T-helper 1 cell treated with Interleukin-12 subunit alpha and Interleukin-12 subunit beta and Interleukin-4 antibody, amounts not matched to agents 30 μg/mL and 1 μg/mL, for 36 hours (primary cell): ENCODE data around the gene AMBRA1.
A peak's percentile ranks its signal among the peaks of the same experiment; 100 is the strongest.

Source experiments
- H3K27ac Mint-ChIP-seq: one replicate; pipeline ENCODE4 v1.8.0; 2021; ENCODE audit warnings: mild to moderate bottlenecking, mixed read lengths
- H3K27me3 Mint-ChIP-seq: one replicate; pipeline ENCODE4 v1.8.0; 2021; ENCODE audit warnings: low read depth, mixed read lengths
- H3K36me3 Mint-ChIP-seq: one replicate; pipeline ENCODE4 v1.8.0; 2021; ENCODE audit warnings: low read depth, mixed read lengths
- H3K4me1 Mint-ChIP-seq: one replicate; pipeline ENCODE4 v1.8.0; 2021; ENCODE audit warnings: low read depth, mixed read lengths
- H3K4me3 Mint-ChIP-seq: one replicate; pipeline ENCODE4 v1.8.0; 2021; ENCODE audit warnings: mild to moderate bottlenecking, moderate library complexity, mixed read lengths
- H3K9me3 Mint-ChIP-seq: one replicate; pipeline ENCODE4 v1.8.0; 2021; ENCODE audit warnings: mixed read lengths

The AMBRA1 gene

GRCh38 chr11:46564459-46564858 lies 29.4 kb downstream of the AMBRA1 start:
- Mint-ChIP-seq H3K27ac (no peak overlapping the region), H3K4me1 (peaks cover 24% of the 10 kb centered on the region), H3K9me3 (no peaks in the 10 kb centered on the region), H3K27me3 (no peaks in the 10 kb centered on the region), H3K36me3 (peaks cover 2% of the 10 kb centered on the region), H3K4me3 (no peak overlapping the region)

- H3K9me3 Mint-ChIP-seq = no peaks in the 10 kb centered on the region
- peaks cover 31% of the 10 kb centered on the region for H3K4me1 Mint-ChIP-seq
- H3K27me3 Mint-ChIP-seq = no peaks in the 10 kb centered on the region
- H3K4me3 Mint-ChIP-seq = no peak overlapping the region
- no peak overlapping the region for H3K27ac Mint-ChIP-seq
- peaks cover 2% of the 10 kb centered on the region for H3K36me3 Mint-ChIP-seq
Observed at GRCh38 chr11:46562527-46562926, 31.3 kb downstream of the AMBRA1 start.

- Mint-ChIP-seq H3K9me3 (no peaks in the 10 kb centered on the region), H3K4me1 (peaks cover 38% of the 10 kb centered on the region), H3K27ac (peak overlapping the region; percentile 94), H3K4me3 (peak overlapping the region; percentile 91), H3K27me3 (no peaks in the 10 kb centered on the region), H3K36me3 (peaks cover 2% of the 10 kb centered on the region)
Observed at GRCh38 chr11:46560300-46560991, 33.4 kb downstream of the AMBRA1 start.

GRCh38 chr11:46559815-46560214 lies 34.0 kb downstream of the AMBRA1 start:
- Mint-ChIP-seq H3K36me3 (peaks cover 2% of the 10 kb centered on the region), H3K27ac (peak overlapping the region; percentile 94), H3K4me1 (peaks cover 43% of the 10 kb centered on the region), H3K4me3 (peak overlapping the region; percentile 91), H3K27me3 (no peaks in the 10 kb centered on the region), H3K9me3 (no peaks in the 10 kb centered on the region)

- Mint-ChIP-seq H3K4me3 (no peak overlapping the region), H3K4me1 (peaks cover 51% of the 10 kb centered on the region), H3K9me3 (no peaks in the 10 kb centered on the region), H3K27ac (no peak overlapping the region), H3K27me3 (no peaks in the 10 kb centered on the region), H3K36me3 (peaks cover 7% of the 10 kb centered on the region)
Observed at GRCh38 chr11:46557684-46558151, 36.1 kb downstream of the AMBRA1 start.

GRCh38 chr11:46555267-46556054 lies 38.4 kb downstream of the AMBRA1 start:
- H3K4me3 Mint-ChIP-seq = peak overlapping the region; percentile 48
- no peaks in the 10 kb centered on the region for H3K9me3 Mint-ChIP-seq
- no peaks in the 10 kb centered on the region for H3K27me3 Mint-ChIP-seq
- peak overlapping the region; percentile 68 for H3K27ac Mint-ChIP-seq
- peaks cover 5% of the 10 kb centered on the region for H3K36me3 Mint-ChIP-seq
- peaks cover 40% of the 10 kb centered on the region for H3K4me1 Mint-ChIP-seq

- H3K4me1 Mint-ChIP-seq = peaks cover 34% of the 10 kb centered on the region
- H3K36me3 Mint-ChIP-seq = peaks cover 5% of the 10 kb centered on the region
- peak overlapping the region; percentile 35 for H3K4me3 Mint-ChIP-seq
- H3K27ac Mint-ChIP-seq = peak overlapping the region; percentile 68
- no peaks in the 10 kb centered on the region for H3K27me3 Mint-ChIP-seq
- H3K9me3 Mint-ChIP-seq = no peaks in the 10 kb centered on the region
Observed at GRCh38 chr11:46554213-46555147, 39.3 kb downstream of the AMBRA1 start.

GRCh38 chr11:46553814-46554212 lies 40.0 kb downstream of the AMBRA1 start:
- H3K9me3 Mint-ChIP-seq = no peaks in the 10 kb centered on the region
- H3K36me3 Mint-ChIP-seq = peaks cover 5% of the 10 kb centered on the region
- no peaks in the 10 kb centered on the region for H3K27me3 Mint-ChIP-seq
- peaks cover 32% of the 10 kb centered on the region for H3K4me1 Mint-ChIP-seq
- no peak overlapping the region for H3K27ac Mint-ChIP-seq
- H3K4me3 Mint-ChIP-seq = no peak overlapping the region

- no peaks in the 10 kb centered on the region for H3K9me3 Mint-ChIP-seq
- no peak overlapping the region for H3K4me3 Mint-ChIP-seq
- H3K27me3 Mint-ChIP-seq = no peaks in the 10 kb centered on the region
- H3K27ac Mint-ChIP-seq = no peak overlapping the region
- peaks cover 27% of the 10 kb centered on the region for H3K4me1 Mint-ChIP-seq
- H3K36me3 Mint-ChIP-seq = peaks cover 11% of the 10 kb centered on the region
Observed at GRCh38 chr11:46551261-46551660, 42.6 kb downstream of the AMBRA1 start.

GRCh38 chr11:46547579-46547978 lies 46.2 kb downstream of the AMBRA1 start:
- H3K4me1 Mint-ChIP-seq = peaks cover 3% of the 10 kb centered on the region
- no peak overlapping the region for H3K27ac Mint-ChIP-seq
- H3K9me3 Mint-ChIP-seq = no peaks in the 10 kb centered on the region
- peaks cover 24% of the 10 kb centered on the region for H3K36me3 Mint-ChIP-seq
- H3K27me3 Mint-ChIP-seq = no peaks in the 10 kb centered on the region
- no peak overlapping the region for H3K4me3 Mint-ChIP-seq

- Mint-ChIP-seq H3K9me3 (no peaks in the 10 kb centered on the region), H3K4me3 (no peak overlapping the region), H3K27ac (no peak overlapping the region), H3K36me3 (peaks cover 33% of the 10 kb centered on the region), H3K4me1 (no peaks in the 10 kb centered on the region), H3K27me3 (no peaks in the 10 kb centered on the region)
Observed at GRCh38 chr11:46543564-46543963, 50.3 kb downstream of the AMBRA1 start.

GRCh38 chr11:46541593-46542371 lies 52.0 kb downstream of the AMBRA1 start:
- H3K36me3 Mint-ChIP-seq = peaks cover 29% of the 10 kb centered on the region

GRCh38 chr11:46540807-46541206 lies 53.0 kb downstream of the AMBRA1 start:
- Mint-ChIP-seq H3K4me3 (no peak overlapping the region), H3K36me3 (peaks cover 25% of the 10 kb centered on the region), H3K27ac (no peak overlapping the region), H3K4me1 (peaks cover 6% of the 10 kb centered on the region), H3K27me3 (no peaks in the 10 kb centered on the region), H3K9me3 (no peaks in the 10 kb centered on the region)

More at GRCh38 chr11:46541593-46542371, 52.0 kb downstream of the AMBRA1 start:
- Mint-ChIP-seq H3K4me1 (peaks cover 6% of the 10 kb centered on the region), H3K4me3 (no peak overlapping the region), H3K27me3 (no peaks in the 10 kb centered on the region), H3K27ac (no peak overlapping the region), H3K9me3 (no peaks in the 10 kb centered on the region)
